ENCODE results near the gene GPHN.

GPHN gene

DNA sequence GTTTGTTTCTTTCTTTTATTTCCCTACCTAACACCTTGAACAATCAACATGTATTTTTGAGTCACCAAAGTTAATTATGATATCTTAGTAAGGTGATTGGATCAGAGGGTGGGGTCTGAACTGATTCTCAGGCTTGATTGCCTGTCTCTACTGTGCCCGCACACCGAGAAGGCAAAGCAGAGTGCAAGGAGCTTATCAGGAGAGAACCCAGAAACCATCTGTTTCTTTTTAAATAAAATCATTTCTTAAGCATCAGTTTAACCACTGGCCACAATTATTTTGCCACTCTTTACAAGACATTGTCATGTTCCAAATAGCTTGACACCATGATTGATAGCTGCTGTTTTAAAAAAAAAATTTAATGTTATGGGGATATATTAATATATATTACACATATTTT, 684.4 kb downstream of the GPHN start:
- TF ChIP-seq, protein P1, sequence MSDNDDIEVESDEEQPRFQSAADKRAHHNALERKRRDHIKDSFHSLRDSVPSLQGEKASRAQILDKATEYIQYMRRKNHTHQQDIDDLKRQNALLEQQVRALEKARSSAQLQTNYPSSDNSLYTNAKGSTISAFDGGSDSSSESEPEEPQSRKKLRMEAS (IDR thresholded peaks at IDR 0.05) = no peak
- TF ChIP-seq ZBTB7A (IDR thresholded peaks at IDR 0.05; ENCODE audit: low read depth) (no peak), EP300 (IDR thresholded peaks at IDR 0.05; ENCODE audit: borderline replicate concordance) (no peak), EGR1 (IDR thresholded peaks at IDR 0.05) (no peak), CREB1 (IDR thresholded peaks at IDR 0.05; ENCODE audit: low read depth) (no peak), YY1 (IDR thresholded peaks at IDR 0.05; ENCODE audit: low read depth) (no peak), TAF1 (IDR thresholded peaks at IDR 0.05; ENCODE audit: low read depth) (no peak), RAD21 (IDR thresholded peaks at IDR 0.05; ENCODE audit: low read depth) (no peak), CEBPB (IDR thresholded peaks at IDR 0.05) (no peak), TCF12 (IDR thresholded peaks at IDR 0.05; ENCODE audit: low read depth) (no peak)
- TF ChIP-seq, protein P2, sequence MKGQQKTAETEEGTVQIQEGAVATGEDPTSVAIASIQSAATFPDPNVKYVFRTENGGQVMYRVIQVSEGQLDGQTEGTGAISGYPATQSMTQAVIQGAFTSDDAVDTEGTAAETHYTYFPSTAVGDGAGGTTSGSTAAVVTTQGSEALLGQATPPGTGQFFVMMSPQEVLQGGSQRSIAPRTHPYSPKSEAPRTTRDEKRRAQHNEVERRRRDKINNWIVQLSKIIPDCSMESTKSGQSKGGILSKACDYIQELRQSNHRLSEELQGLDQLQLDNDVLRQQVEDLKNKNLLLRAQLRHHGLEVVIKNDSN (IDR thresholded peaks at IDR 0.05) = no peak

DNA sequence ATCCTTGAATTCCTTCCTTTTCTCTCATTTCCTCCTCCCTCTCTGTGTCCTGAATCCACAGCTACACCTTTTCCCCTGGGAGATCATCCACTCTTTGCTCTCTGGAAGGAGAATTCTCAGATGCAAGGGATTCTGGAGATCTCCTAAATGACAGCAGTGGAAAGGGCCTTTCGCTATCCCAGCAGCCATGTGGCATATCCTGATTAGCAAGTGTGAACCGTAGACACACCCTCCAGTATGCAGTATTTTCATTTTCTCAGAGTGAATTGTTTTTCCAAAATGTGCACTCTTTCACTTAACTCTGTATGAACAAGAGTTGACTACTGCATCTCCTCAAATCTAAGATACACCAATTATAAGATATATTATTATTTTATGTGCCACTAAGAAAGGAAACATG, 687.3 kb downstream of the GPHN start:
- TF ChIP-seq, protein P2 (IDR thresholded peaks at IDR 0.05) = no peak
- TF ChIP-seq, protein P1 (IDR thresholded peaks at IDR 0.05) = no peak
- TF ChIP-seq EP300 (IDR thresholded peaks at IDR 0.05; ENCODE audit: borderline replicate concordance) (no peak), NFIC (IDR thresholded peaks at IDR 0.05) (no peak), EGR1 (IDR thresholded peaks at IDR 0.05) (no peak), FOXM1 (IDR thresholded peaks at IDR 0.05; ENCODE audit: borderline replicate concordance, low read depth) (no peak), CREB1 (IDR thresholded peaks at IDR 0.05; ENCODE audit: low read depth) (no peak), ZBTB7A (IDR thresholded peaks at IDR 0.05; ENCODE audit: low read depth) (no peak), YY1 (IDR thresholded peaks at IDR 0.05; ENCODE audit: low read depth) (no peak), RAD21 (IDR thresholded peaks at IDR 0.05; ENCODE audit: low read depth) (no peak), TCF12 (IDR thresholded peaks at IDR 0.05; ENCODE audit: low read depth) (no peak), TEAD4 (IDR thresholded peaks at IDR 0.05) (no peak), TAF1 (IDR thresholded peaks at IDR 0.05; ENCODE audit: low read depth) (no peak), CEBPB (IDR thresholded peaks at IDR 0.05) (no peak)
- TF ChIP-seq, protein P3, sequence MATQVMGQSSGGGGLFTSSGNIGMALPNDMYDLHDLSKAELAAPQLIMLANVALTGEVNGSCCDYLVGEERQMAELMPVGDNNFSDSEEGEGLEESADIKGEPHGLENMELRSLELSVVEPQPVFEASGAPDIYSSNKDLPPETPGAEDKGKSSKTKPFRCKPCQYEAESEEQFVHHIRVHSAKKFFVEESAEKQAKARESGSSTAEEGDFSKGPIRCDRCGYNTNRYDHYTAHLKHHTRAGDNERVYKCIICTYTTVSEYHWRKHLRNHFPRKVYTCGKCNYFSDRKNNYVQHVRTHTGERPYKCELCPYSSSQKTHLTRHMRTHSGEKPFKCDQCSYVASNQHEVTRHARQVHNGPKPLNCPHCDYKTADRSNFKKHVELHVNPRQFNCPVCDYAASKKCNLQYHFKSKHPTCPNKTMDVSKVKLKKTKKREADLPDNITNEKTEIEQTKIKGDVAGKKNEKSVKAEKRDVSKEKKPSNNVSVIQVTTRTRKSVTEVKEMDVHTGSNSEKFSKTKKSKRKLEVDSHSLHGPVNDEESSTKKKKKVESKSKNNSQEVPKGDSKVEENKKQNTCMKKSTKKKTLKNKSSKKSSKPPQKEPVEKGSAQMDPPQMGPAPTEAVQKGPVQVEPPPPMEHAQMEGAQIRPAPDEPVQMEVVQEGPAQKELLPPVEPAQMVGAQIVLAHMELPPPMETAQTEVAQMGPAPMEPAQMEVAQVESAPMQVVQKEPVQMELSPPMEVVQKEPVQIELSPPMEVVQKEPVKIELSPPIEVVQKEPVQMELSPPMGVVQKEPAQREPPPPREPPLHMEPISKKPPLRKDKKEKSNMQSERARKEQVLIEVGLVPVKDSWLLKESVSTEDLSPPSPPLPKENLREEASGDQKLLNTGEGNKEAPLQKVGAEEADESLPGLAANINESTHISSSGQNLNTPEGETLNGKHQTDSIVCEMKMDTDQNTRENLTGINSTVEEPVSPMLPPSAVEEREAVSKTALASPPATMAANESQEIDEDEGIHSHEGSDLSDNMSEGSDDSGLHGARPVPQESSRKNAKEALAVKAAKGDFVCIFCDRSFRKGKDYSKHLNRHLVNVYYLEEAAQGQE (IDR thresholded peaks at IDR 0.05; ENCODE audit: low read depth) = no peak

DNA sequence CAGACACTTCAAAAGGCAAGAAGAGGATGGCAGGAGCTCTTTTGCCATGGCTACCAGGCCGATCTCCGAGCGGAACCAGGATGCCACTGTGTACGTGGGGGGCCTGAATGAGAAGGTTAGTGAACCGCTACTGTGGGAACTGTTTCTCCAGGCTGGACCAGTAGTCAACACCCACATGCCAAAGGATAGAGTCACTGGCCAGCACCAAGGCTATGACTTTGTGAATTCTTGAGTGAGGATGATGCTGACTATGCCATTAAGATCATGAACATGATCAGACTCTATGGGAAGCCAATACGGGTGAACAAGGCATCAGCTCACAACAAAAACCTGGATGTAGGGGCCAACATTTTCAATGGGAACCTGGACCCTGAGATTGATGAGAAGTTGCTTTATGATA, 691.1 kb downstream of the GPHN start:
- no peak for TF ChIP-seq TAF1 (IDR thresholded peaks at IDR 0.05; ENCODE audit: low read depth)
- TF ChIP-seq CREB1 (IDR thresholded peaks at IDR 0.05; ENCODE audit: low read depth) = no peak
- no peak for TF ChIP-seq YY1 (IDR thresholded peaks at IDR 0.05; ENCODE audit: low read depth)
- no peak for TF ChIP-seq FOXM1 (IDR thresholded peaks at IDR 0.05; ENCODE audit: borderline replicate concordance, low read depth)
- TF ChIP-seq CEBPB (IDR thresholded peaks at IDR 0.05) = no peak
- TF ChIP-seq, protein P3 (IDR thresholded peaks at IDR 0.05; ENCODE audit: low read depth) = no peak
- no peak for TF ChIP-seq TCF12 (IDR thresholded peaks at IDR 0.05; ENCODE audit: low read depth)
- TF ChIP-seq, protein P2 (IDR thresholded peaks at IDR 0.05) = no peak
- TF ChIP-seq RAD21 (IDR thresholded peaks at IDR 0.05; ENCODE audit: low read depth) = no peak
- TF ChIP-seq TEAD4 (IDR thresholded peaks at IDR 0.05) = no peak
- TF ChIP-seq ZBTB7A (IDR thresholded peaks at IDR 0.05; ENCODE audit: low read depth) = no peak
- TF ChIP-seq, protein P1 (IDR thresholded peaks at IDR 0.05) = no peak
- TF ChIP-seq EGR1 (IDR thresholded peaks at IDR 0.05) = no peak
- no peak for TF ChIP-seq NFIC (IDR thresholded peaks at IDR 0.05)

DNA sequence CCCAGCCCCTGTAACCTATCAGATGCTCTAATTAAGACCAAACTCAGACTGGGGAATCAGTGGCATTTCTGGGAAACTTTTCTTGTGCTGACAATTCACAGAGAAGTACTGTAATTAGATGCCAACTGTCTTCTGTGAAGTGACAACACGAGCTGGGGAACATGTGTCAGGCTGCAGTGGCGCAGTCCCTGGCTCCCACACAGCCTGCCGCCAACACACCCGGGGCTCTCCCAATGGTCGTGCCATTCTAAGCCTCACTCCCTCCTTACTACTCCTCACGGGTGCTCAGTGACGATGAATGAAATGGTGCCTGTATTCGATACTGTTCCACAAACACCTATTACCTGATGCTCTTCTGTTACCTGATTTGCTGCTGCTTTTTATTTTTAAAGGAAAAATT, 699.9 kb downstream of the GPHN start:
- TF ChIP-seq FOXM1 (IDR thresholded peaks at IDR 0.05; ENCODE audit: borderline replicate concordance, low read depth) = no peak
- no peak for TF ChIP-seq YY1 (IDR thresholded peaks at IDR 0.05; ENCODE audit: low read depth)
- TF ChIP-seq, protein P2 (IDR thresholded peaks at IDR 0.05) = no peak
- TF ChIP-seq, protein P1 (IDR thresholded peaks at IDR 0.05) = no peak
- TF ChIP-seq ZBTB7A (IDR thresholded peaks at IDR 0.05; ENCODE audit: low read depth) = no peak
- TF ChIP-seq, protein P3 (IDR thresholded peaks at IDR 0.05; ENCODE audit: low read depth) = no peak
- no peak for TF ChIP-seq EGR1 (IDR thresholded peaks at IDR 0.05)
- TF ChIP-seq TCF12 (IDR thresholded peaks at IDR 0.05; ENCODE audit: low read depth) = no peak
- TF ChIP-seq EP300 (IDR thresholded peaks at IDR 0.05; ENCODE audit: borderline replicate concordance) = no peak
- TF ChIP-seq CREB1 (IDR thresholded peaks at IDR 0.05; ENCODE audit: low read depth) = no peak

All from Ishikawa (cell line).